ENCODE data around the gene METTL25B.

Gene METTL25B

DNA sequence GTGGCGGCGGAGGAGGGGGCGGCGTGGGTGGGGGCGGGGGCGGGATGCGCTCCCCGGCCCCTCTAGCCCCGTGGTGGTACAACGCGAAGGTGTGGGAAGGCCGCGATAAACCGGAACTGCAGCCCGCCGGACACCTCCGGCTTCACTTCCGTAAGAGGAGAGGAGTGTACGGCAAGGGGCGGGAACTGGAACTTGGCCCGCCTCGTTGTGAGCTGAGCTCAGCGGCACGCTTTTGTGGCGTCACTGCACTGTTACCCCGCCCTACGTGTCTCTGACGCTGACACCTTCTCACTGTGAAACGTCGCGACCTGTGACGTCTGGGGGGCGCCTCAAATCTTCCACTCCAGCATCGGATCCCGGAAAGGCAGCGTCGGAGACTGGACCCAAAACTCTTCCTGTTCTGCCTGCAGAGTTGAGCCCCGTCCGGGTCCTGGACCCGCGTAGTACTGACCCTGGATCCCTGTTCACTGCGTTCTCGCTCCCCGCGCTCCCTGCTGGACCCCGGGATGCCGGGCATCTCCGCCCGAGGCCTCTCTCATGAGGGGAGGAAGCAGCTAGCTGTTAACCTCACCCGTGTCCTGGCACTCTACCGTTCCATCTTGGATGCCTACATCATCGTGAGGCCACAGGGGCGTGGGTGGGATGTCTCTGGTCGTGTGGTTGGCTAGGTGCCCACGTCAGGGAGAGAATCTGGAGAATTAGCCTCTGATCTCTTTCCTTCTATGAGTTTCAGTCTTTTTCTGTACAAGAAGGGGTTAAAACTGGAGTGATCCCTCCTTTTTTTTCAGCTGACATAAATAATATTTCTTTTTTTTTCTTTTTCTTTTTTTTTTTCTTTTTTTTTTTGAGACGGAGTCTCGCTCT is 562 bp downstream of the METTL25B start, which contains the start of gene ISG20L2:
ISG20L2 (minus strand) TSS at position 168 of the 864 bp plus-strand sequence. CDS start 1,114 bp downstream, outside the sequence.
- peak; percentile 97 for DNase-seq

DNA sequence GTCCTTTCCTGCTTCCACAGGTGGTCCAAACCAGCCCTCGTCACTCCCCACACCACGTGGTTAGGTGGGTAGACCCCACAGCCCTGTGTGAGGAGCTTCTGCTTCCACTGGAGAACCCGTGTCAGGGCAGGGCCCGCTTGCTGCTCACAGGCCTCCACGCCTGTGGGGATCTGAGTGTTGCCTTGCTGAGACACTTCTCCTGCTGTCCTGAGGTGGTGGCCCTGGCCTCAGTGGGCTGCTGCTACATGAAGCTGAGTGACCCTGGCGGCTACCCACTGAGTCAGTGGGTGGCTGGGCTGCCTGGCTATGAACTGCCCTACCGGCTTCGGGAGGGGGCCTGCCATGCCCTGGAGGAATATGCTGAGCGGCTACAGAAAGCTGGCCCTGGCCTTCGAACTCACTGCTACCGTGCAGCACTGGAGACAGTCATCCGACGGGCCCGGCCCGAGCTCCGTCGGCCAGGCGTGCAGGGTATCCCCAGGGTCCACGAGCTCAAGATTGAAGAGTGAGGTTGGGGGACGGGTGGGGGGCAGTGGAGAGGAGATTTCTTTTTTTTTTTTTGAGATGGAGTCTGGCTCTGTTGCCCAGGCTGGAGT is 5.8 kb downstream of the METTL25B start:
- no peak for DNase-seq

GRCh38 chr1:156738407-156738806 is 10.1 kb downstream of the METTL25B start:
- DNase-seq: no peak

- no peak for DNase-seq
Observed at GRCh38 chr1:156738916-156739315, 10.6 kb downstream of the METTL25B start.

- no peak for DNase-seq
Observed at GRCh38 chr1:156740237-156740740, 12.0 kb downstream of the METTL25B start.

- DNase-seq: peak; percentile 99
Observed at GRCh38 chr1:156740741-156741480, 12.6 kb downstream of the METTL25B start, which contains the start of gene MRPL24. TSS of gene MRPL24 (minus strand) at chr1:156741088. CDS start at chr1:156738704, 2,384 bp downstream.

DNA sequence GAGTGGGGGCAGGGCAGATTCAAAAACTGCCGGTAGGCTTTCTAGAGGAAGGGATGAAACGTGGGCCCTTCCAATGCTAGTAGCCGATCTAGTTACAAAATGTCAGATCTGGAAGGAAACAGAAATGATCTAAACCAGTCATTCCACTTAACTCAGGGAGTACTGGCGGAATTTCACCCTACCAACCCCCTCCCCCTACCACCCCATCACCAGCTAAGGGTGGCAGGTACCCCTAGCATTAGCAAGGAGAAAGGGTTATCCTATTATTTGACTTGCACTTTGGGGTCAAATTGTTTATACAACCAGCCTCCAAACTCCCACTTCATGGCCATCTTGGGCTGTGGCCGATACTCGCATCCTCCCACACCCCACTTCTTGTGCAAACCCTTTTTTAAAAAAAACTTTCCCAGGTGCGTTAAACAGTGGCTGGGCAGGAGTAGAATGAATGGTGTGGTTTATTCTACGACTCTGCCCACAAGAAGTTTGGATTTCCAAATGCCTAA is 13.3 kb downstream of the METTL25B start:
- DNase-seq: no peak

DNA sequence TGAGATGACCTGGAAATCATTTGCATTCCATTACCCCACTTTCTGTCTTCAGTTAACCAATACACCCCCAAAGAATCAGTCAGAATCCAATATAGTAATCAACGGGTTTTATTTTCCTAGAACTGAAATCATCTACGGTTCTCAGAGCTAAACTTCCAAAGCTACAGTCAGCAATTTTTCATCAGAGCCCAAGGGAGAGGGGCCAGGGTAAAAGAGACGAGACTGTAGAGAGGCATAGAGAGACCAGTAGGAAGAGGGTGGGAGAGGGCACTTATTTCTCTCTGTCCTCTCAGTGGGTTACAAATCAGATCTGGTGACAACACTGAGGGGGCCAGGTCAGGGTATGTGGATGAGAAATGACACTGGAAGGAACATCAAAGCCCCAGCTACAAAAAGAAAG is 13.7 kb downstream of the METTL25B start:
- DNase-seq: no peak

GRCh38 chr1:156742801-156743200 is 14.5 kb downstream of the METTL25B start:
- DNase-seq: no peak

- no peak for DNase-seq
Observed at GRCh38 chr1:156743367-156744302, 15.4 kb downstream of the METTL25B start.

- DNase-seq: no peak
Observed at GRCh38 chr1:156744344-156744743, 16.1 kb downstream of the METTL25B start.

- no peak for DNase-seq
Observed at GRCh38 chr1:156744786-156745419, 16.6 kb downstream of the METTL25B start.

DNA sequence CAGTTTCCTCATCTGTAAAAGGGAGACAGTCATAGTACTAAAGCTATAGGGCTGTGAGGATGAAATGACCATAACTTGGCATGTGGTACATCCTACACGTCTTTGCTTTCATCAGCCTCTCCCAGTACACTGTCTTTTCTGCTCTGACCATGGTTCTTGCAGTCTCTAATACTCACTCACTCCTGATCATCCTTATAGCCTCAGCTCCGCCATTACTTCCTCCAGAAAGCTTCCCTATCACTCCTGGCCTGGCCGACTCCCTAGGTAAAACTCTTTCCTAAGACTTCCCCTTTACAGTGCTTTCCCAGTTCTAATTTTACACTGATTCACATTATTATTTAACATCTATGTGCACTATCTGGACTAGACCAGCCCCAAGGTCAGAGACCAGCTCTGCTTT is 17.6 kb downstream of the METTL25B start:
- no peak for DNase-seq

DNA sequence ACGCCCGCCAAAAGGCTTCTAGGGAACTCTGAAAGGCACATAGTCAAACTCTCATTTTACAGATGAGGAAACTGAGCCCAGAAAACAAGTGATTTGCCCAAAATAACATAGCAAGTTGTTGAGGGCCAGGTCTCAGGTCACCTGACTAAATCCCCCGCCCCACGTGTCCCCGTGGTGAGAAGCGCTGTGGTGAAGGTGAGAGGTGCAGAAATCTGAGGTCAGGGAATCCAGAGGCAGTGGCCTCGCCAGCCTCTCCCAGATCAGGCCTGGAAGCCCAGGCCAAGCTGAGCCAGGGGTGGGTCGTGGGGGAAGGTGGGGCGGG is 18.1 kb downstream of the METTL25B start:
- no peak for DNase-seq

- DNase-seq: peak; percentile 96
Observed at GRCh38 chr1:156746728-156747631, 18.7 kb downstream of the METTL25B start.

DNA sequence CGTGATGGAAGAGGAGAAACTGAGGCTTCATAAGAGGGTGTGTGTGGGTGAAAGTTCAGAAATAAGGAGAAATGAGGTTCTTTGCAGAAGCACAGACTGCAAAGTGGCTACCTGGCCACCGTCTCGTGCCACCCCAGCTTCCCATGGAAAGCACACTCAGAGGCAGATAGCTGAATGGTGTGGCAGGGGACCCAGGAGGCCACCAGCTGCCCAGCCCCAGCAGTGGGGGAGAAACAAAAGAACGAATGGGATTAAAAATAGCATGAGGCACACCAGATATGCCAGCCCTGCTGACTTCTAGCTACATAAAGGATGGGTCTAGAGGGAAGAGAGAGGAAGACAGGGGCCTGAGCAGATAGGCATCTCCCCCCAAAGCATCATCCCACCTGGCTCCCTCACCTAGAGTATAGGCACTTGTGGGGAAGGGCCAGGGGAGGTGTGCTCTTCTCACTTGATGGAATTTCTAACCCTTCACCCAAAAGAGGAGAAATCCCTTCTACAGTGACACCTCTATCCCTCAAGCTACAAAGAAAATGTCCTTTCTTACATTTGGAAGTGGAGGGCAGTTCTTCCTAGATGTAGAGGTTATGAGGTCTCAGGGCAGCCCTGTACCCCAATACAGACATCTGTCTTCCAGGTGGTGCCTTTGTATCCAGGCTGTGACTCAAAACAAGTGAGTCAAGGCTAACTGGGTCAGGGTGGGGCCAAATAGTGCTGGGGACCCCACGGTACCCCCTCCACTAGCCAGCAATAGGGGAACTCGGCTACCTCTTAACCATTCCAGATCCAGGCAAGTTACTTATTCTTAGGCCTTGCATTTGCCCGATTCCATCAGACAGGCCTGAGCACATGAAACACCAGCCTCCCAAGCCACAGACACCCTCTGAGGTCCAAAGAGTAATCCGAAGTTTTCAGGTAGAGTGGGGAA is 19.7 kb downstream of the METTL25B start:
- no peak for DNase-seq

GRCh38 chr1:156748670-156749418 is 20.6 kb downstream of the METTL25B start:
- DNase-seq: no peak

DNA sequence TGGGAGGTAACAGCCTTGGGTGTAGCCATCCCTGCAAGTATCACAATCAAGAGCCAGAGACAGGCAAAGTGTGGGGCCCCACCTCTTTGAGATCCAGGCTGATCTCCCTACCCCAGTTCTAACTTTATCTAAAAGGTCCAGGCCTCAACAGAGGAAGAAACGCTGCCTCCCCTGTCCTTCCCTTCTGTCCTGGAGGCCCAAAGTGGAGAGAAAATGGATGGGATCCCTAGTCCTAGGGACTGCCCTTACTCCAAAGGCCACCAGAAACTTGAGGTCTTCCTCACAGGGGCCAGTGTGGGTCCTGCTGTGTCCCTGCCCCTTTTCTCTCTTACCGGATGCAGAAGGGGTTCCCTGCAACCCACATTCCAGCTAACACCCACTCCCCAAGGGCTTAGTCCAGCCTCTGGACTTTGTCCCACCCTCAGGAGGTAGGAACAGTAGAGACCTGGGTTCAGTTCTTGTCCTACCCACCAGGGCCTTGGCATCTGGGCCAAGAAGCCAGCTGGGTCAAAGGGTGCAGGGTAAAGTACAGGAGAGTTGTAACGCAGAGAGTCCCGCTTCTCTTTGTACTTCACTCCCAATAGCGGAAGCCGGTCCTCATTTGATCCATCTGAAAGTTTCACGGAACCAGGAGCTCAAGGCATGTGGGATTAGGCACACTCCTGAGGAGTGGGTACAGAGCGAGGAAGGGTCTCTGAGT is 21.3 kb downstream of the METTL25B start:
- no peak for DNase-seq
